Measurements from ENCODE around the gene F3.

The F3 gene

GRCh38 chr1:94531664-94532063 is 9.9 kb downstream of the F3 start:
- TF ChIP-seq MAX (IDR thresholded peaks at IDR 0.05; ENCODE audit: low read depth, low read length) (no peak), MYC (IDR thresholded peaks at IDR 0.05; ENCODE audit: low read depth, low read length) (no peak), POLR2A (IDR thresholded peaks at IDR 0.05; ENCODE audit: extremely low read depth, insufficient read length) (no peak), CTCF (IDR thresholded peaks at IDR 0.05; ENCODE audit: low read depth, low read length) (no peak)
- DNase-seq (ENCODE audit: low read depth): no peak
- no peak overlapping the region for H3K4me3 ChIP-seq (ENCODE audit: low read depth, low read length)

- no peak overlapping the region for H3K4me3 ChIP-seq (ENCODE audit: low read depth, low read length)
- TF ChIP-seq POLR2A (IDR thresholded peaks at IDR 0.05; ENCODE audit: extremely low read depth, insufficient read length) (no peak), CTCF (IDR thresholded peaks at IDR 0.05; ENCODE audit: low read depth, low read length) (no peak), MYC (IDR thresholded peaks at IDR 0.05; ENCODE audit: low read depth, low read length) (no peak), MAX (IDR thresholded peaks at IDR 0.05; ENCODE audit: low read depth, low read length) (no peak)
- no peak for DNase-seq (ENCODE audit: low read depth)
Measured at GRCh38 chr1:94530373-94530878, 11.1 kb downstream of the F3 start.

- TF ChIP-seq POLR2A (IDR thresholded peaks at IDR 0.05; ENCODE audit: extremely low read depth, insufficient read length): no peak
- TF ChIP-seq CTCF (IDR thresholded peaks at IDR 0.05; ENCODE audit: low read depth, low read length): no peak
- TF ChIP-seq MAX (IDR thresholded peaks at IDR 0.05; ENCODE audit: low read depth, low read length): no peak
- no peak for TF ChIP-seq MYC (IDR thresholded peaks at IDR 0.05; ENCODE audit: low read depth, low read length)
- no peak for DNase-seq (ENCODE audit: low read depth)
- H3K4me3 ChIP-seq (ENCODE audit: low read depth, low read length): no peak overlapping the region
Measured at GRCh38 chr1:94529416-94529815, 12.1 kb downstream of the F3 start.

- H3K4me3 ChIP-seq (ENCODE audit: low read depth, low read length): no peak overlapping the region
- TF ChIP-seq POLR2A (IDR thresholded peaks at IDR 0.05; ENCODE audit: extremely low read depth, insufficient read length) (no peak), MAX (IDR thresholded peaks at IDR 0.05; ENCODE audit: low read depth, low read length) (no peak), CTCF (IDR thresholded peaks at IDR 0.05; ENCODE audit: low read depth, low read length) (no peak), MYC (IDR thresholded peaks at IDR 0.05; ENCODE audit: low read depth, low read length) (no peak)
- no peak for DNase-seq (ENCODE audit: low read depth)
Measured at GRCh38 chr1:94528826-94529225, 12.7 kb downstream of the F3 start.

GRCh38 chr1:94528299-94528698 is 13.3 kb downstream of the F3 start:
- peak; percentile 25 for DNase-seq (ENCODE audit: low read depth)
- H3K4me3 ChIP-seq (ENCODE audit: low read depth, low read length): no peak overlapping the region
- TF ChIP-seq MYC (IDR thresholded peaks at IDR 0.05; ENCODE audit: low read depth, low read length) (no peak), CTCF (IDR thresholded peaks at IDR 0.05; ENCODE audit: low read depth, low read length) (no peak), MAX (IDR thresholded peaks at IDR 0.05; ENCODE audit: low read depth, low read length) (no peak), POLR2A (IDR thresholded peaks at IDR 0.05; ENCODE audit: extremely low read depth, insufficient read length) (no peak)
